HAP-1 (cell line): ENCODE results near the gene GAPDH.
"Not testable (repeated sequence)": the region's sequence is repeated elsewhere in the genome, so short reads cannot be mapped to it uniquely, and the experiment has no call there.

Experiments
- DNase-seq, 2 experiments: peaks; one replicate each; pipeline ENCODE4 v3.0.0-alpha.2; 2016 to 2020; ENCODE audit warnings: low spot score in 2 of 2
- H3K27me3 ChIP-seq: fragments of 250-450 bp; sonication (Bioruptor Pico); 2 replicates; pipeline ENCODE4 v1.5.1; 2020; ENCODE audit warnings: low read depth, mild to moderate bottlenecking, moderate library complexity
- H3K36me3 ChIP-seq: fragments of 250-450 bp; sonication (Bioruptor Pico); replicated peaks from 2 replicates; pipeline ENCODE4 v1.5.1; 2020; ENCODE audit warnings: mild to moderate bottlenecking
- H3K4me1 ChIP-seq: fragments of 250-450 bp; sonication (Bioruptor Pico); 2 replicates; pipeline ENCODE4 v1.5.1; 2020; ENCODE audit warnings: mild to moderate bottlenecking
- H3K4me3 ChIP-seq: fragments of 250-450 bp; sonication (Bioruptor Pico); 2 replicates; pipeline ENCODE4 v1.5.1; 2020; ENCODE audit warnings: mild to moderate bottlenecking, moderate library complexity
- H3K9me3 ChIP-seq: fragments of 250-450 bp; sonication (Bioruptor Pico); 2 replicates; pipeline ENCODE4 v1.5.1; 2020; ENCODE audit warnings: mild to moderate bottlenecking, moderate library complexity
- in situ Hi-C: fragments of 300-500 bp; cut with MboI; formaldehyde crosslinking; loops from 3 replicates; pipeline ENCODE4 v1.14.3; 2020; ENCODE audit warnings: low sequenced_read_pairs, inconsistent platforms, mixed read lengths

The GAPDH gene

DNA sequence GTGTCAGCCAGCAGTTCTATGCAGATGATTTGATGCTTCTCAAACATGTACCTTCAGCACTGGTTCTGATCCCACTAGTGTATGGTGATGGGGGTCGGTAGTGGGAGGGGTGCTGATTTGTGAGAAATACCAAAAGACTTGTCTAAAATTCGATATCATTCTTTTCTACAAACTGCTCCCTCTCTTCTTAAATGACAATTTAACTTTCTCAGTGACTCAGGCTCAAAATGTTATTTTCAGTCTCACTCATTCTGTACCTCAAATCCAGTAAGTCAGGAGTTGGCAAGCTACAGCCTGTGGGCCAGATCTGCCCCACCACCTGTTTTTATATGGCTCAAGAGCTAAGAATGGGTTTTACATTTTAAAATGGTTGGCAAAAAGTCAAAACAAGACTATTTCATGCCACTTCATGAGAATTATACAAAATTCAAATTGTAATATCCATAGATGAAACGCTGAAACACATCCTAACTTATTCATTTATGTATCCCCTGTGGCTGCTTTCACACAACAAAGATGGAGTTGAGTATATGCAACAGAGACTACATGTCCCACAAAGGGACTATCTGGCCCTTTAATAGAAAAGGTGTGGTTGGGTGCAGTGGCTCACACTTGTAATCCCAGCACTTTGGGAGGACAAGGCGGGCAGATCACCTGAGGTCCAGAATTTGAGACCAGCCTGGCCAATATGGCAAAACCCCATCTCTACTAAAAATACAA lies 40.4 kb downstream of the GAPDH start:
- Histone ChIP-seq H3K4me3 (no peak overlapping the region), H3K9me3 (no peaks in the 10 kb centered on the region), H3K36me3 (peaks cover 86% of the 10 kb centered on the region), H3K4me1 (no peaks in the 10 kb centered on the region), H3K27me3 (no peaks in the 10 kb centered on the region)
- no peak for DNase-seq
- in situ Hi-C loops = no loop called here

DNA sequence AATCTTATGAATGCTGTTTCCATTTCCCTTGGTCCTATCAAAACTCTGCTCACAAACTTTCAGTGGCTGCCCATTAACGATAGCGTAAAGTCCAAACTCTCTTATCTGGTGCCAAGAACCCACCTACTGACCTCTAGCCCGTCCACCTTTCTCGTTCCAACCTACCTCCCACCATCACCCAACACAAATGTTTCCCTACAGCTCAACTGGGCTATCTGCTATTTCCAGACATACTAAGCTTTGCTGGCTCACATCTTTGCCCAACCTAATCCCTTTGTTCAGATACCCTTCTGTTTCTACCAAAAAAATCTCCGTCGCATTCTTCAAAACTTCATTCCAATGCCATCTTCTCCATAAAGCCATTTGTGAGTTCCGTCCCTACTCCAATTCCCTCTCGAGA lies 41.3 kb downstream of the GAPDH start:
- Histone ChIP-seq H3K9me3 (no peaks in the 10 kb centered on the region), H3K4me3 (no peak overlapping the region), H3K36me3 (peaks cover 89% of the 10 kb centered on the region), H3K4me1 (no peaks in the 10 kb centered on the region), H3K27me3 (no peaks in the 10 kb centered on the region)
- in situ Hi-C loops = no loop called here
- no peak for DNase-seq

DNA sequence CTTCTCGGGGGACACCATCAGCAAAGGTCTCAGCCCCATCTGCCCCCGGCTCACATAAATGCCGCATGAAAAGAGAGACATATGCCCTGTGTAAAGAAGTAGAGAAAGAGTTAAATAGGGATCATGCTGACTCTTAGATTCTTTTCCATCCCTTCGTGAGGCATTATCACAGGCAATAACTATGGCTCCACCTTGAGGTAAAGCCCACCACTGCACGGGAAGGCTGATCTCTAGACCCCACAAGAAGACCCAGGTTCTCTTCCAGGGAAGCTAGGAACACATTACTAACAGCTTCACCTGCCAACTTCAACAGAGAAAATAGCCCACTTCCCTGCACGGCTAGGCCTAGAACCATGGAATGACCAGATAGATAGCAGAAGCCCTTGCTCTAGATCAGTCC lies 47.9 kb downstream of the GAPDH start:
- no peak for DNase-seq
- Histone ChIP-seq H3K4me3 (no peak overlapping the region), H3K36me3 (peaks cover 94% of the 10 kb centered on the region), H3K27me3 (no peaks in the 10 kb centered on the region), H3K9me3 (no peaks in the 10 kb centered on the region), H3K4me1 (no peaks in the 10 kb centered on the region)
- in situ Hi-C loops = no loop called here

DNA sequence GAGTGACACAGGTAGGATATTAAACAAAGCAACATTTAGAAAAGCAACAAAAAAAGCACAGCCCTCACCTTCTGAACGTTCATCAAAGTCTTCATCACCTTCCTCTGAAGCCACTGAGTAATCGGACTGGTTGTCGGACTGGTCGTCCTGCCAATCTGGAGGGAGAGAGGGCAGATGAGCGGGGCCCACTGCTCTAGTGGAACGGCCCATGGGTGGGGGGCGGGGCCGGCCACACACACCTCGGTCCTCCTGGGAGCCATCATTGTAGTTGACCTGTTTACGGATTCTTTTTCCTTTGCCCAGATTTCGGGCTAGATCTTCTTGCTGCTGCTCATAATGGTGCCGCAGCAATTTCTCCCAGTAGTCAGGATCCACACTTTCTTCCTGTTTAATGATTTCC lies 48.6 kb downstream of the GAPDH start:
- Histone ChIP-seq H3K27me3 (no peaks in the 10 kb centered on the region), H3K9me3 (no peaks in the 10 kb centered on the region), H3K4me1 (no peaks in the 10 kb centered on the region), H3K4me3 (no peak overlapping the region), H3K36me3 (peaks cover 95% of the 10 kb centered on the region)
- no peak for DNase-seq
- in situ Hi-C loops = no loop called here

DNA sequence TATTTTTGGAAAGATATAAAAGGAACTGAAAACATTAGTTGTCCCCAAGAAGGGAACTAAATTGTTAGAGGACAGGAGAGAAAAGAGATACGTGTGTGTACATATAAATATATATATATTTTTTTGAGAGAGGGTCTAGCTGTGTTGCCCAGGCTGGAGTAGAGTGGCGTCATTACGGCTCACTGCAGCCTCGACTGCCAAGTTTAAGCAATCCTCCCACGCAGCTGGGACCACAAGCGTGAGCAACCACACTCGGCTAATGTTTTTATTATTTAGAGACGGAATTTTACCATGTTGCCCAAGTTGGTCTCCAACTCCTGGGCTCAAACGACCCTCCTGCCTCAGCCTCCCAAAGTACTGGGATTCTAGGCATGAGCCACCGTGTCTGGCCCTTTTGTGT lies 50.0 kb downstream of the GAPDH start:
- H3K4me1 ChIP-seq = no peaks in the 10 kb centered on the region
- no peaks in the 10 kb centered on the region for H3K9me3 ChIP-seq
- no peak for DNase-seq
- H3K36me3 ChIP-seq = peaks cover 94% of the 10 kb centered on the region
- no peak overlapping the region for H3K4me3 ChIP-seq
- H3K27me3 ChIP-seq = no peaks in the 10 kb centered on the region
- in situ Hi-C loops = no loop called here

DNA sequence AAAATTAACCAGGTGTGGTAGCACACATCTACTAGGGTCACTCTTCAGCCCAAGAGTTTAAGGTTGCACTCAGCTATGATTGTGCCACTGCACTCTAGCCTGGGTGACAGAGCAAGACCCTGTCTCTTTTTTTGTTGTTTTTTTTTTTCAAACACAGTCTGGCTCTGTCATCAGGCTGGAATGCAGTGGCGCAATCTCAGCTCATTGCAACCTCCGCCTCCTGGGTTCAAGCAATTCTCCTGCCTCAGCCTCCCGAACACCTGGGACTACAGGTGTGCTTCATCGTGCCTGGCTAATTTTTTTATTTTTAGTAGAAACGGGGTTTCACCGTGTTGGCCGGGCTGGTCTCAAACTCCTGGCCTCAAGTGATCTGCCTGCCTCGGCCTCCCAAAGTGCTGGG lies 52.3 kb downstream of the GAPDH start:
- peaks cover 98% of the 10 kb centered on the region for H3K36me3 ChIP-seq

More for the DNA sequence above, 52.3 kb downstream of the GAPDH start:
- H3K4me1 ChIP-seq, H3K9me3 ChIP-seq, H3K4me3 ChIP-seq, H3K27me3 ChIP-seq, DNase-seq: not testable (repeated sequence)
- in situ Hi-C loops = loop anchor here (5.0 kb wide), 1 partner anchor 74 kb away; no protein-coding TSS in a partner anchor
